DMS 273 (cell line): ENCODE data around the gene DMAC2.
A peak's percentile ranks its signal among the peaks of the same experiment; 100 is the strongest.
"Not testable (repeated sequence)": the region's sequence is repeated elsewhere in the genome, so short reads cannot be mapped to it uniquely, and the experiment has no call there.

Experiments used
- DNase-seq: peaks from one replicate; lab custom pipeline; 2025; ENCODE audit not compliant: unreplicated experiment; lab: John Stamatoyannopoulos, UW

The DMAC2 gene

DNA sequence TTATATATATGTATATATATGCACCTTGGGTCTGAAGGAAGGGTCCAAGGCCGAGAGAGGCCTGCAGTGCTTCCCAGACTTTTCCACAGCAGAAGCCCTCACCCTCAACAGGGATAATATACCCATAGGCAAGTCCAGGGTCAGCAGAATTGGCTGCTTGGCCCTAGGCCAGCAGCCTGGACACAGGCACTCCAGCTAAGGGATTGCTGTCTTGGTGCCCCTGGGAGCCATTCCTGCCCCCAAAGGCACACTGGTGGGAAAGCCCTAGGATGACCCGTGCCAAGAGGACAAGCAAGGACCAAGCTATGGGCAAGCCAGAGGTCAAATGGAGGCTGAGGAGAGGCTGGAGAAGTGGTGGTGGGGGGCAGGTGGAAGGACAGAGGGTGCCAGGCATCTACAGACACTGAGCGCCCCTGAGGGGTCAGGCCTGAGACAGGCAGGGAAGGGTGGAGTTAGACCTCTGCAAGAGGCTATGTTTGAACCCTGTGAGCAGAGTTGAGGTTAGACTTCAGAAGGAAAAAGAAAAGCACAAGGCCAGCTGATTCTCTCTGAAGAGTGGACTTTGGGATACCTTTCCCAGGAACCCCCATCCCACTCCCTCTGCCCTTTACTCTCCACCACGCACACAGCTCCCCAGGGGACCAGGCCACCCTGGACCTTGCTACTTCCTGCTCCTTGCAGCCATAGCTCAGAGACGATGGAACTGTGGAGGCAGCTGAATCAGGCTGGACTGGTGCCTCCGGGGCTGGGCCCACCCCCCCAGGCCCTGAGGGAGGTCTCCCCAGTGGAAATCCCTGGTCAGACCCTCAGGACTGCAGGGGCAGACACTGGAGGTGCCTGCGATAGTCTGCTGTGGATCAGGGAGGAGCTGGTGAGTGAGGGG, 3.0 kb upstream of the DMAC2 start, which contains the start of gene ERICH4:
TSS of gene ERICH4 (plus strand) at position 684 of the 883 bp plus-strand sequence. CDS start at position 698, 14 bp downstream.
- no peak for DNase-seq

DNA sequence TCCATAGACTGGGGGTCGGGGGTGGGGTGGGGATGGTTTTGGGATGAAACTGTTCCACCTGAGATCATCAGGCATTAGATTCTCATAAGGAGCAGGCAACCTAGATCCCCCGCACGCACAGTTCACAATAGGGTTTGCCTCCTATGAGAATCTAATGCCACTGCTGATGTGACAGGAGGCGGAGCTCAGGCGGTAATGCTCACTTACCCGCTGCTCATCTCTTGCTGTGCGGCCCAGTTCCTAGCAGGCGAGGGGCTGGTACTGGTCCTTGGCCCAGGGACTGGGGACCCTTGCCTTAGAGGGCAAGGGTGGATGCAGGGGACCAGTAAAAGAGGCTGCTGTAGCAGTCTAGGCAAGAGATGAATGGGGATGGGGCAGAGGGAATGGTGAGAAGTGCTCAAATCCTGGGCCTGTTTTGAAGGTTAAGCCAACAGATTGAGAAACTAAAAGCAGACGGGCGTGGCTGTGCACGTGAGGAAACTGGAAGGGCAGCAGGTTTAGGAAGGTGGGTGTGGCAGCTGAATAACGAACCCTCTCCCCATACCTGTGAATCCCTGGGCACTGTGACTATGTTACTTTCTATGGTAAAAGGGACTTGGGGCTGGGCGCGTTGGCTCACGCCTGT, 1.7 kb upstream of the DMAC2 start:
- DNase-seq: no peak

DNA sequence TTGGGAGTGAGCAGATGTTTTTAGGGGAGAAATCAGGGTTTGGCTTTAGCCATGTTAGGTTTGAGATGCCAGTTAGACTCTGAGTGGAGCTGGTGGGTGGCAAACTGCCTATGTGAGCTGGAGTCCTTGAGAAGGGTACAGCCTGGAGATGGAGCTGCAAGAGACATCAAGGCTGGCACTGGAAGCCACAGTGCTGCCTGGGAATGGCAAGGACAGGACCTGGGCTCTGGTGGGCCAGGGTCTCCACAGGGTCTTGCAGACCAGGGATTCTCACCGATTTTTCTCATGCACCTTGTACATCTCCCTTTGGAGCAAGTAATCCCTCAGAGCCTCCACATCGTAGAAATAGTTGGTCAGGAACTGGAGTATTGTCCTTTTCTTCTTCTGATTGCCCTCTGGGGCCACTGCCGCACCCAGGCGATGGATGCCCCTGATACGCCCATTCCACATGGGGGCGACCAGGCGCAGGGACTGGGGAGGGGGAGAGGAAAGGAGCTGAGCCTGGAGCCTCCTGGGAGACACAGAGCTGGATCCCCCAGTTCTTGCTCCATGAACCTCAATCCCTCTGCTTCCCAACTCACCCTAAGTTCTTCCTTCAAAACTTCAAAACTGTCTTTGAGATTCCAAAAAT, 1.7 kb downstream of the DMAC2 start:
- no peak for DNase-seq

DNA sequence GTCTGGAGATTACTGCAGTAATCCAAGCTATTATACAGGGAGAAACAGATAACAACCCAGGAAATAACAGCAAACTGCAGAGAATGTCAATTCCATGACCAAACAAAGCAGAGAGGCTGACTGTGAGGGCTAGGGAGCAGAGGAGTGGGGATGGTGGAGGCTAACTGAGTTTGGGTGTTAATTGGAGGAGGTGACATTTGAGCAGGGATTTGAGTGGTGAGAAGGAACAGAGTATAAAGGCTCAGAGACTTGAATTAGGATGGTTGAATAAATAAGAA, 3.1 kb downstream of the DMAC2 start:
- DNase-seq: no peak

DNA sequence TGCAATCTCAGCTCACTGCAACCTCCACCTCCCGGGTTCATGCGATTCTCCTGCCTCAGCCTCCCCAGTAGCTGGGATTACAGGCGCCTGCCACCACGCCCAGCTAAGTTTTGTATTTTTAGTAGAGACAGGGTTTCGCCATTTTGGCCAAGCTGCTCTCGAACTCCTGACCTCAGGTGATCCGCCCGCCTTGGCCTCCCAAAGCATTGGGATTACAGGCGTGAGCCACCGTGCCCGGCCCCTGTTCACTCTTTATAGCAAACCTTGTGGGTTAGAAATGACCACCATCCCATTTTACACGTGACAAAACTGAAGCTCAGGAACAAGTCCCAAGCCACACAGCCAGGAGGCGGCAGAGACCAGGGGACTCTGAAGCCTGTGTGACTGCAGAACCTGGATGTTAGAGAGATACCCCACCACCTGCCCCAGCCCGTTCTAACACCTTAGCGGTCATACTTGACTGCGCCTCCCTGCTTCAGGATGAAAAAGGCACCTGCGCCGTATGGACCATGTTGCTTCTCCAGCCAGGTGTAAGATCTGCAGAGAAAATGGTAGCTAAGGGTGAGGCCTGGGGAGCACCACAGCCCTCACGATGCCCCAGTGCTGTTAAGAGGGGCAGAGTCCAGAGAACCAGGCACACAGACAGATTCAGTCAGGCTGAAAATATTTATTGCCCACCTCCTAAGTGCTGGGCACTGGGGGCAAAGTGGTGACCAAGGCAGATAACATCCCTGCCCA, 3.6 kb downstream of the DMAC2 start:
- no peak for DNase-seq

DNA sequence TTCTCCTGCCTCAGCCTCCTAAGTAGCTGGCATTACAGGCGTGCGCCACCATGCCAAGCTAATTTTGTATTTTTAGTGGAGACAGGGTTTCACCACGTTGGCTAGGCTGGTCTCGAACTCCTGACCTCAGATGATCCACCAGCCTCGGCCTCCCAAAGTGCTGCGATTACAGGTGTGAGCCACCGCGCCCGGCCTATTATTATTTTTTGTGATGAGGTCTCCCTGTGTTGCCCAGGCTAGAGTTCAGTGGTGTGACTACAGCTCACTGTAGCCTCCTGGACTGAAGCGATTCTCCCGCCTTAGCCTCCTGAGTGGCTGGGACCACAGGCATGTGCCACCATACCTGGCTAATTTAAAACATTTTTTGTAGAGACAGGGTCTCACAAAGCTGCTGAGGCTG, 4.3 kb downstream of the DMAC2 start:
- DNase-seq: not testable (repeated sequence)

GRCh38 chr19:41434450-41434849, 5.3 kb downstream of the DMAC2 start:
- no peak for DNase-seq

DNA sequence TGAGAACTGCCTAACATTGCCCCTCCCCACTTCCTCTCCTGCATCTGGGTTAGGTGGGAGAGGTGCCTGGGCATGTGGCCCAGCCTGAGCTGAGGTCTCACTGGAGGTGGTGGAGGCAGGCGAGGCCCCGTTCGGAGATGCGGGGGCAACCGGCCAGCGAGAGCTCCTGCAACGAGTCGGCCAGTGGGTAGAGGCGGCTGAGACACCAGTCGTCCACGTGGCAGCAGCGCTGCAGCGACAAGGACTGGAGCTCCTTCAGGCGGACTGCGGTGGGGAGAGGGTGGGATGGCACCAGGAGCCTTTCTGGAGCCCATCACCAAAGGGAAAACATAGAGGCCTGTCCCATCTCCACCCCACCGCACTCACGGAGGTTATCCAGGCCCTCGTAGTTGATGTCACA, 6.5 kb downstream of the DMAC2 start:
- DNase-seq: no peak

- DNase-seq: peak; percentile 59
Measured at GRCh38 chr19:41431426-41432386, 8.0 kb downstream of the DMAC2 start.

DNA sequence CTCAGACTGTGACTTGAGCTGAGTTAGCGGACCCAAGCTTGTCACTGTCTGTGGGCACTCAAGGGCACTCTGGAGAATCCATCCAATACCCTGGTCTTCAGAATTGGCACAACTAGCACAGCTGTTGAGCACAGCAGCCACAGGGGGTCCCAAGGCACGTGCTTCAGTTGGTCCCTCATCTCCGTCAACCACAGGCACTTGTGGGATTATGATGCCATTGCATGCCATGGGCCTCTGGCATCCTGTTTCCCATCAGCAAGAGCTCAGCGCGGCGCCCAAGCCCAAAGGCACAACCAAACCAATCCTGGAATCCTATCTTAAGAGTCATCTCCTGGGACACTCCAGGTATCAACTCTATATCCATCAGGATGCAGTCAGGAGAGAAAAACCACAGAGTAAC, 8.8 kb downstream of the DMAC2 start:
- DNase-seq: no peak

DNA sequence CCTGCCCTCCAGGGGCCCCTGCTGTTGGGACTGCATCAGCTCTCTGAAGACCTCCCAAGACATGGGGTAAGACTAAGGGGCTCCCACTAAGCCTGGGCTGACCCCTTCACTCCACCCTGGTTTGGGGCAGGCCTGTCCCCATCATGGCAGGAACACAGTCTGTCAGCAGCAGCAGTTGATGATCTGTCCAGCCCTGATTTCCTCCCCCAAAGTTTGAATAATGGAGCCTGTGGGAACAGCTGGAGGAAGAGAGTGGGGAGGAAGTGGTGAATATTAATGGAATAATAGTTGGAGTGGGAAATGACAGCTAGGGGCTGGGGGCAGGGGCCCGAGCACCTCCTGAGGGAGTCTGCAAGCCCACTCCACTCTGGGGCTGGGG, 11.2 kb downstream of the DMAC2 start:
- peak; percentile 65 for DNase-seq

- peak; percentile 83 for DNase-seq
Measured at GRCh38 chr19:41427647-41428480, 11.8 kb downstream of the DMAC2 start.

- peak; percentile 94 for DNase-seq
Measured at GRCh38 chr19:41426952-41427646, 12.6 kb downstream of the DMAC2 start, which contains the start of gene B3GNT8. Gene B3GNT8, minus strand, starts transcription at chr19:41427374. Its CDS starts 596 bp downstream, at chr19:41426778.

DNA sequence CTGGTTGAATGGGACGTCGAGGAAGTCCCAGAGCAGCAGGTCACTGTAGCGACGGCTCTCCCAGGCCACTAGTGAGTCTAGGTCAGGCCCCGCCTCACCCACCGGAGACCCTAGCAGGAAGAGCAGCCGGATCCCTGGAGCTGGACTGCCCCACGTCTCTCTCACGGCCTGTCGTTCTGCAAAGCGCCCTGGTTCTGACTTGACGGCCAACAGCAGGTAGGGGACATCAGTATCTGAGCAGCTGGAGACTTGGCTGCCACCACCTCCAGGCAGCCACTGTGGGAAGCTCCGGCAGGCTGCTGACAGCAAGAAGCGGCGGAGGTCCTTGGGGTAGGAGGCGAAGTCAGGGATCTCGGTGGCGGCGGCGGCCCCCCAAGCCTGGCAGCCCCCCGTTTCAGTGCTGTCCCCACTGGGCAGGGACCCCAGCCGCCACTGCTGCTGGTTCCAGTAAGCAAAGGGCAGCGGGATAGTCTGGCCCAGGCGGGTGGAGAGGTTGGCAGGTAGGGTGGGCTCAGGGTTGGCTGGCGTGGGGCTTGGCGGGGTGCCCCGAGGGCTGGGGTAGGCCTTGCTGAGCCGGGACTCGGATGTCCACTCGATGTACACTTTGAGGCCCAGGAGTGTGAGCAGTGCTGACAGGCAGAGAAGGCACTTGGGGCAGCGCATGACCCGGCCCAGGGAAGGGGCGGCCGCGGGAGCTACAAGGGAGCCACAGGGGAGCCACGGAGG, 13.4 kb downstream of the DMAC2 start:
- no peak for DNase-seq

DNA sequence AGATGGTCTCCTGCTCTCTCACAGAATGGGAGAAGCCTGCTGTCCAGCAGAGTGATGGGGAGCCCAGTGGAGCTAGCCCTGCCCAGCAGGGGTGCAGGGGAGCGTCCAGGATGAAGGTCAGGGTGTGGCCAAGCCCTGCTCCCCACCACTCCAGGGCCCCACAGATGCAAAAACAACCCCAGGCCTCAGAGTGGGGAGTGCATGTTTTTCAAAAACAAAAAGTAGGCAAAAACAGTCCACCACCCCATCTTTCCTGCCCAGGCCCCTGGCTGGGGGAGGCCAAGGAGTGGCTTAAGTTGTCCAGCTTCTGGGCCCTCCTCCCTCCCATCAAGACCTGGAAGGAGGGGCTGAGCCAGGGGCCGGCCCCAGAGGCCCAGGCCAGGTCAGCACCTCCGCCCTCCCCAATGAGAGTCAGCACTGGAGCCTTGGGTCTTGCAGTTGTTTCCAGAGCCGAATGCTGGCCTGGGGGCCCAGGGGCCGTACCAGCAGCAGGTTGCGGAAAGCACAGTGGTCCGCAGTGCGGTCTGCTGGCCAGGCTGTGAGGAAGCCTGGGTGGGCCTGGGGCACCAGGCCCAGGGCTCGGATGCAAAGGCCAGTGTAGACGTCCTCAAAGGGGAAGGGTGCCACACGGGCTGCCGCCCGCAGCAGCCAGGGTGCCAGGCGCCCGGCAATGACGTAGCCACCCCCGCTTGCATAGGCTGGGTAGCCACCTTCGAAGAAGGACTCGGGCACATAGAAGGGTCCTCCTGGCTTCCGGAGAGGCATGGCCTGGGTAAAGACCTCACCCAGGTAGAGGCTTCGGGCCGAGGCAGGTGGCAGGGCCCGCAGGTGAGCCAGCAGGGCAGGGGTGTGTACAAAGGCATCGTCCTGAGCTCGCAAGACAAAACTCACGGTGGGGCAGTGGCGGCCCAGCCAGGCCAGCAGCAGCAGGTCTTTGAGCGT, 14.3 kb downstream of the DMAC2 start:
- no peak for DNase-seq

DNA sequence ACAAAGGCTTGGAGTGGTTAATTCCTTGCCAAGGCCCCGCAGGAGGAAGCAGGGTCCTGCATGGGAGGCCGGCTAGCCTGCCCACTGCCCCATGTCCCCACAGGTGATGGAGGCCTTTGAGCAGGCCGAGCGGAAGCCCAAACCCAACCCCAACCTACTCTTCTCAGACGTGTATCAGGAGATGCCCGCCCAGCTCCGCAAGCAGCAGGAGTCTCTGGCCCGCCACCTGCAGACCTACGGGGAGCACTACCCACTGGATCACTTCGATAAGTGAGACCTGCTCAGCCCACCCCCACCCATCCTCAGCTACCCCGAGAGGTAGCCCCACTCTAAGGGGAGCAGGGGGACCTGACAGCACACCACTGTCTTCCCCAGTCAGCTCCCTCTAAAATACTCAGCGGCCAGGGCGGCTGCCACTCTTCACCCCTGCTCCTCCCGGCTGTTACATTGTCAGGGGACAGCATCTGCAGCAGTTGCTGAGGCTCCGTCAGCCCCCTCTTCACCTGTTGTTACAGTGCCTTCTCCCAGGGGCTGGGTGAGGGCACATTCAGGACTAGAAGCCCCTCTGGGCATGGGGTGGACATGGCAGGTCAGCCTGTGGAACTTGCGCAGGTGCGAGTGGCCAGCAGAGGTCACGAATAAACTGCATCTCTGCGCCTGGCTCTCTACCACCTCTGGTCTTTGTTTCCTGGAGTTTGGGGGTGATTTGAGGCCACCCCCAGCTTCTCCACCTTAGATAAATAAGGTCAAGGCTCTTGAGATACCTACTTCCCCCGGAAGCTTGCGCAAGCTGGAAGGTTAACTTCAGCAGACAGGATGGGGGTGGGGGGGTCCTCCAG, 15.2 kb downstream of the DMAC2 start:
- DNase-seq: no peak
